ENCODE measurements around the gene HHIP.

DNA sequence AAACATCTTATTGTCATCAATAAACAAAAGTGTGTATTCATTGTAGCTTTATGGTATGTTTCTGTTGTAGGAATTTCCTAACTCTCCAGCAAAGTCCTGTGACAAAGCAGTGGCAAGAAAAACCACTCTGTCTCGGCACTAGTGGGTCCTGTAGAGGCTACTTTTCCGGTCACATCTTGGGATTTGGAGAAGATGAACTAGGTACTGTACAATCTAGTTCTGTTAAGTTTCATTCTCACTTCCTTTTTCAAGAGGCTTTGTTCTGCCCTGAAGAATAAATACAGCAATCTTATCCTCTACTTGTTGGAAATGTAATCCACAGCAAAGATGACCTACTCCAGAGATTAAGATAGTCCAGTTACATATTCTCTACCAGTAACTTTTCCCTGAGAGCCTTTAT is 69.3 kb downstream of the HHIP start:
- TF ChIP-seq, protein P1, sequence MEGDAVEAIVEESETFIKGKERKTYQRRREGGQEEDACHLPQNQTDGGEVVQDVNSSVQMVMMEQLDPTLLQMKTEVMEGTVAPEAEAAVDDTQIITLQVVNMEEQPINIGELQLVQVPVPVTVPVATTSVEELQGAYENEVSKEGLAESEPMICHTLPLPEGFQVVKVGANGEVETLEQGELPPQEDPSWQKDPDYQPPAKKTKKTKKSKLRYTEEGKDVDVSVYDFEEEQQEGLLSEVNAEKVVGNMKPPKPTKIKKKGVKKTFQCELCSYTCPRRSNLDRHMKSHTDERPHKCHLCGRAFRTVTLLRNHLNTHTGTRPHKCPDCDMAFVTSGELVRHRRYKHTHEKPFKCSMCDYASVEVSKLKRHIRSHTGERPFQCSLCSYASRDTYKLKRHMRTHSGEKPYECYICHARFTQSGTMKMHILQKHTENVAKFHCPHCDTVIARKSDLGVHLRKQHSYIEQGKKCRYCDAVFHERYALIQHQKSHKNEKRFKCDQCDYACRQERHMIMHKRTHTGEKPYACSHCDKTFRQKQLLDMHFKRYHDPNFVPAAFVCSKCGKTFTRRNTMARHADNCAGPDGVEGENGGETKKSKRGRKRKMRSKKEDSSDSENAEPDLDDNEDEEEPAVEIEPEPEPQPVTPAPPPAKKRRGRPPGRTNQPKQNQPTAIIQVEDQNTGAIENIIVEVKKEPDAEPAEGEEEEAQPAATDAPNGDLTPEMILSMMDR (IDR thresholded peaks at IDR 0.05; ENCODE audit: low read depth, low read length, poor library complexity, severe bottlenecking), result no peak
- no peak for TF ChIP-seq EZH2phosphoT487 (IDR thresholded peaks at IDR 0.05; ENCODE audit: borderline replicate concordance, low read length)

Measured in DOHH2 (cell line).